Tibial nerve (tissue), 4 donors: ENCODE data around the gene WDFY3. TPM values are rescaled to one million over a fixed set of nuclear protein-coding genes. Genes with fewer than 3 reads are reported as not detected.

Source experiments
- DNase-seq, 2 donors: peaks; one replicate each; pipeline ENCODE4 v3.0.0-alpha.2; 2019; ENCODE audit warnings: low spot score in 2 of 2
- H3K27ac ChIP-seq, 4 donors: fragments of 200-600 bp; sonication (generic) in 3 of 4; one replicate each; pipeline ENCODE4 v1.5.1; 2017 to 2019; ENCODE audit warnings: mild to moderate bottlenecking in 1 of 4
- H3K27me3 ChIP-seq, 2 donors: fragments of 200-600 bp; sonication (generic) in 1 of 2; one replicate each; pipeline versions ENCODE4 v1.5.1 to v1.6.0; 2017 to 2019
- H3K36me3 ChIP-seq, 3 donors: fragments of 200-600 bp; sonication (generic); one replicate each; pipeline ENCODE4 v1.5.1; 2018 to 2019
- H3K4me1 ChIP-seq, 4 donors: fragments of 200-600 bp; sonication (generic) in 3 of 4; one replicate each; pipeline ENCODE4 v1.5.1; 2017 to 2019
- H3K4me3 ChIP-seq, 4 donors: fragments of 200-600 bp; sonication (generic) in 3 of 4; one replicate each; pipeline ENCODE4 v1.5.1; 2017 to 2019; ENCODE audit warnings: mild to moderate bottlenecking in 1 of 4, moderate library complexity in 1 of 4
- H3K9me3 ChIP-seq, 4 donors: fragments of 200-600 bp; sonication (generic) in 3 of 4; one replicate each; pipeline ENCODE4 v1.5.1; 2017 to 2019
- EP300 ChIP-seq, 2 donors: sonication (generic); formaldehyde crosslinking; IDR thresholded peaks; one replicate each; pipeline ENCODE4 v1.6.1; 2017; ENCODE audit warnings: antibody characterized with exemption in 2 of 2, mild to moderate bottlenecking in 1 of 2
- POLR2A ChIP-seq, 2 donors: fragments of 450-650 bp; IDR thresholded peaks; one replicate each; pipeline ENCODE4 v1.6.1; 2017; ENCODE audit warnings: antibody characterized with exemption in 2 of 2, mild to moderate bottlenecking in 2 of 2, moderate library complexity in 2 of 2
- WGBS, 2 donors: methylation state at CpG; one replicate each; pipeline ENCODE4 v1.1.5; 2018; 5-methylcytosine and 5-hydroxymethylcytosine counted together
- total RNA-seq, 4 donors: library from RNA; depleted of rRNA; stranded (reverse); fragments of >200 nt; gene quantifications; one replicate each; pipeline ENCODE4 v1.1.0, GENCODE V29; 2016
- TF ChIP-seq, protein P1 (sequence below), 5 experiments: fragments of 200-600 bp in 3 of 5; fragments of 450-650 bp in 2 of 5; sonication (generic) in 3 of 5; IDR thresholded peaks; one replicate each; pipeline ENCODE4 v1.5.1; 2016 to 2019; ENCODE audit warnings: antibody characterized with exemption in 5 of 5, mild to moderate bottlenecking in 3 of 5, moderate library complexity in 2 of 5

Gene WDFY3
- total RNA-seq, 4 donors from 2014 or later, result 79.4 to 172 (median 116) TPM

DNA sequence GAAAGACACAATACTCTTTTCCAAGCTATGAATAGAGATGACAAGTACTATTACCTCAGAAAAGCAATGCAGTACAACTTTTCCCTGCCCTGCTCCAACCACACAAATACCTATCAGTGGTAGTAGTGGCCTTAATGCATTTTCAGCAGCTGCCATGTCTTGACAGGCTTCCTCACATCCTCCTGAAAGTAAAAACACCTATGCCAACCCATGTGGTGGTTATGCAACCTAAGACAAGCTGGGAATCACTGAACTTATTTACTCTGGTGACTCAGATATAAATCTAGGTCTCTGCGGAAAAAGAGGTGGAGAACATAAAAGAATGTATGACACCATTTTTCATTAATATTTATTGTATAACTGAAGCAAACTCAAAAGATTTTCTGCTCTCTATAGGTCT lies 14.5 kb downstream of the WDFY3 start:
- H3K4me3 ChIP-seq, result no peak overlapping the region
- H3K4me1 ChIP-seq, result peaks cover 0 to 45% (median 6%) of the 10 kb centered on the region in 4 donors
- DNase-seq, result no peak
- no peak for TF ChIP-seq EP300 (IDR thresholded peaks at IDR 0.05)
- TF ChIP-seq, protein P1, sequence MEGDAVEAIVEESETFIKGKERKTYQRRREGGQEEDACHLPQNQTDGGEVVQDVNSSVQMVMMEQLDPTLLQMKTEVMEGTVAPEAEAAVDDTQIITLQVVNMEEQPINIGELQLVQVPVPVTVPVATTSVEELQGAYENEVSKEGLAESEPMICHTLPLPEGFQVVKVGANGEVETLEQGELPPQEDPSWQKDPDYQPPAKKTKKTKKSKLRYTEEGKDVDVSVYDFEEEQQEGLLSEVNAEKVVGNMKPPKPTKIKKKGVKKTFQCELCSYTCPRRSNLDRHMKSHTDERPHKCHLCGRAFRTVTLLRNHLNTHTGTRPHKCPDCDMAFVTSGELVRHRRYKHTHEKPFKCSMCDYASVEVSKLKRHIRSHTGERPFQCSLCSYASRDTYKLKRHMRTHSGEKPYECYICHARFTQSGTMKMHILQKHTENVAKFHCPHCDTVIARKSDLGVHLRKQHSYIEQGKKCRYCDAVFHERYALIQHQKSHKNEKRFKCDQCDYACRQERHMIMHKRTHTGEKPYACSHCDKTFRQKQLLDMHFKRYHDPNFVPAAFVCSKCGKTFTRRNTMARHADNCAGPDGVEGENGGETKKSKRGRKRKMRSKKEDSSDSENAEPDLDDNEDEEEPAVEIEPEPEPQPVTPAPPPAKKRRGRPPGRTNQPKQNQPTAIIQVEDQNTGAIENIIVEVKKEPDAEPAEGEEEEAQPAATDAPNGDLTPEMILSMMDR (IDR thresholded peaks at IDR 0.05), result no peak
- no peak for TF ChIP-seq POLR2A (IDR thresholded peaks at IDR 0.05)
- H3K36me3 ChIP-seq, result no peaks in the 10 kb centered on the region
- WGBS, 2 donors, result 0 to 35% methylated on average over 1 of the region's 1 CpG
- H3K27ac ChIP-seq, result no peak overlapping the region
- no peaks in the 10 kb centered on the region for H3K27me3 ChIP-seq
- no peaks in the 10 kb centered on the region for H3K9me3 ChIP-seq

DNA sequence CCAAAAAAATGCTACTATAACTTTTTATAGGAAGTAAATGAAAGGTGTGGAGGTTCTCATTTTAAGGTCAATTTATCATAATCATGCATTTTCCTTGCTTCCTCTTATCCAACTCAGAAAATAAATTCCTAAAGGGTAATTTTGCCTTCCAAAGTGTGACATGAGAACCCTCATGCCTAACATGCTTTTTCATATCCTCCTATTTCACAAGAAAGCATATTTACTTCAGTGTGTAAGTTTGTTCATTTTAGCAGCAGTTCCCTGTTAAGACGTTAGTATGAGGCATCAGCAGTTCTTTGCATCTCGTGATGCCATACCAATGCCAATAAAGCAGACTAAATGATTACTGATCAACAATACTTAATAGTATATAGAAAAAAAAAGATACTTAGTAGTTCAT lies 18.4 kb downstream of the WDFY3 start:
- WGBS, 2 donors, result 64 to 65% methylated on average over 2 of the region's 2 CpGs
- Histone ChIP-seq H3K4me1 (peaks cover 0 to 27% (median 4%) of the 10 kb centered on the region in 4 donors), H3K27me3 (no peaks in the 10 kb centered on the region), H3K27ac (peak overlapping the region in 1 of 4 donors; percentile 43), H3K36me3 (no peaks in the 10 kb centered on the region), H3K9me3 (no peaks in the 10 kb centered on the region), H3K4me3 (no peak overlapping the region)
- peak in 1 of 2 donors; percentile 27 for DNase-seq
- TF ChIP-seq, protein P1 (IDR thresholded peaks at IDR 0.05), result no peak
- peak in 1 of 2 donors; percentile 52 for TF ChIP-seq EP300 (IDR thresholded peaks at IDR 0.05)

DNA sequence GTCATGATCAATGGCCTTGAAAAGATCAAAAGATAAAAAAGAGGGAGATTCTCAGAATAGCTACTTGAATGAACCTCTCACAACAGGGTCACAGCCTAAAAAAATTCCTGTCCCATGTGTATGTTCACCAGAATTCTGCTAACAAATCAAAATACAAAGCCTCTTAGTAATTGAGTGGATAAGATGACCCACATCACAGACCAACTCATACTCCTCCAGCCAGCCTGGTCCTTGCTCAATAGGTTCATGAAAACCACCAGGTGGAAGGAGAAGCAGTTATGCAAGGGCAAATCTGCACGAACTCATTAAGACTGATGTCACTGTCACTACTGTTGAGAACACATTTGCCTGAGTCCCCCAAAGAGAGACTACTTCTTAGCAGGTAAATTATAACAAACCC lies 21.5 kb downstream of the WDFY3 start:
- H3K36me3 ChIP-seq, result peaks cover 0 to 7% (median 0%) of the 10 kb centered on the region in 3 donors
- peaks cover 0 to 24% (median 6%) of the 10 kb centered on the region in 4 donors for H3K9me3 ChIP-seq
- 84 to 94% methylated on average over 1 of the region's 1 CpG for WGBS, 2 donors
- no peak overlapping the region for H3K27ac ChIP-seq
- peaks cover 0 to 14% (median 4%) of the 10 kb centered on the region in 4 donors for H3K4me1 ChIP-seq
- TF ChIP-seq EP300 (IDR thresholded peaks at IDR 0.05) (no peak), POLR2A (IDR thresholded peaks at IDR 0.05) (no peak)
- TF ChIP-seq, protein P1 (IDR thresholded peaks at IDR 0.05), result no peak
- DNase-seq, result no peak
- no peaks in the 10 kb centered on the region for H3K27me3 ChIP-seq
- no peak overlapping the region for H3K4me3 ChIP-seq

DNA sequence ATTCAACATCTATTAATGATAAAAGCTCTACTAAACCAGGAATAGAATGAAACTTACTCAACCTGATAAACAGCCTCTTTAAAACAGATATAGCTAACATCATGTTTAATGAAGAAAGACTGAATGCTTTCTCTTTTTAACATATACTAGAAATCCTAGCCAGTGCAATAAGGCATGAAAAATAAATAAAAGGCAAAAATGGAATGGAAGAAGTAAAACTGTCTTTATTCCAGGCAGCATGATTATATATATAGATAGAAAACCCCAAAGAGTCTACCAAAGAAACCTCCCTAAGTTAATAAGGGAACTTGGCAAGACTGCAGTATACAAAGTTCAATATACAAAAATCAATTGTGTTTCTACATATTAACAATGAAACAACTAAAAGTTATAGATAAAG lies 25.5 kb downstream of the WDFY3 start:
- H3K27me3 ChIP-seq, result no peaks in the 10 kb centered on the region
- TF ChIP-seq, protein P1 (IDR thresholded peaks at IDR 0.05), result no peak
- TF ChIP-seq EP300 (IDR thresholded peaks at IDR 0.05) (no peak), POLR2A (IDR thresholded peaks at IDR 0.05) (no peak)
- DNase-seq, result no peak
- no peak overlapping the region for H3K27ac ChIP-seq
- peaks cover 0 to 7% (median 0%) of the 10 kb centered on the region in 3 donors for H3K36me3 ChIP-seq
- H3K4me1 ChIP-seq, result peaks cover 0 to 32% (median 17%) of the 10 kb centered on the region in 4 donors
- peaks cover 0 to 24% (median 6%) of the 10 kb centered on the region in 4 donors for H3K9me3 ChIP-seq
- H3K4me3 ChIP-seq, result no peak overlapping the region

DNA sequence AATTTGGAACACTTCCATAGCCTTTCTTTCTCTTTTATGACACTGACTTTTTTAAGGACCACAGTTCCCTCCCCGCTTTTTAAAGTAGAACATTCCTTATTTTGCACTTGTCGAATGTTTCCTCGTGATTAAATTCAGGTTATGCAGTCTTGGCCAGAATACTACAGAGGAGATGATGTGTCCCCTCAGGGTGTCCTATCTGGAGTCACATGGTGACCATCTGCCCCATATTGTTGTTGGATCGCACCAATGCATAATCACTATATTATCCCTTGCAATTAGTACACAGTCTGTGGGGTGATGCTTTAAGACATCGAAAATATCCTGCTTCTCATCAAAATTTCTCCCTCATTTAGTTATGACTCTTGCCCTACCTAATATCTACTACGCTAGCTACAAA lies 27.4 kb downstream of the WDFY3 start:
- 71 to 73% methylated on average over 6 of the region's 6 CpGs for WGBS, 2 donors
- no peak for DNase-seq
- Histone ChIP-seq H3K27me3 (no peaks in the 10 kb centered on the region), H3K4me3 (no peak overlapping the region), H3K9me3 (peaks cover 0 to 24% (median 6%) of the 10 kb centered on the region in 4 donors), H3K27ac (peak overlapping the region in 3 of 4 donors; percentile 38 to 65 (median 48)), H3K4me1 (peaks cover 0 to 32% (median 17%) of the 10 kb centered on the region in 4 donors), H3K36me3 (peaks cover 0 to 7% (median 0%) of the 10 kb centered on the region in 3 donors)
- TF ChIP-seq, protein P1 (IDR thresholded peaks at IDR 0.05), result no peak
- TF ChIP-seq POLR2A (IDR thresholded peaks at IDR 0.05), result no peak
- no peak for TF ChIP-seq EP300 (IDR thresholded peaks at IDR 0.05)
